ENCODE results near the gene SMIM33. TPM values are rescaled to one million over a fixed set of nuclear protein-coding genes. Genes with fewer than 3 reads are reported as not detected.

The SMIM33 gene
- total RNA-seq, 6 donors from 2014 or later, result not detected

DNA sequence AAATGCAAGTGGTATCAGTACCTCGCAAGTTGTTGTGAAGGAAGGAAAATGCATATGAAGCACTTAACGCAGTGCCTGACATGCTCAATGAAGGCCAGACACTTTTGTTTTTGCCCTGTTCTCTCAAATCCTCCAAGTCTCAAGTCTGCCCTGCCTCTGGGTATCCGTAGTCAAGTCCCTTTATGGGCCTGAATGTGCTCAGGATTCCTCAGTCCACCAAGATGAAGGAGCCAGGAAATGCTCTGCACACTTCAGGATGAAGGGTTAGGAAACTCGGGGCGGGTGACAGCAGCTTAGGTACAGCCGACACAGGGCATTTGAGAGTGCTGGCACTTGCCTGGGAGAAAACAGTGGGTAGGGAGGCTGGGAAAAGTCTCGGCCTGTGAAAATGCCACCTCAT lies 9.6 kb upstream of the SMIM33 start:
- ATAC-seq (ENCODE audit: low FRiP score in 2 of 2) (no peak), DNase-seq (no peak)
- Histone ChIP-seq H3K36me3 (peaks cover 0 to 10% (median 0%) of the 10 kb centered on the region in 4 donors), H3K4me1 (peaks cover 13 to 35% (median 21%) of the 10 kb centered on the region in 4 donors), H3K27ac (peak overlapping the region; percentile 72 to 86 (median 80)), H3K9me3 (no peaks in the 10 kb centered on the region), H3K27me3 (no peaks in the 10 kb centered on the region), H3K4me3 (peak overlapping the region in 3 of 4 donors; percentile 36 to 52 (median 47))
- TF ChIP-seq POLR2A (IDR thresholded peaks at IDR 0.05) (no peak), EP300 (IDR thresholded peaks at IDR 0.05) (no peak), POLR2AphosphoS5 (IDR thresholded peaks at IDR 0.05) (no peak)
- TF ChIP-seq, protein P1, sequence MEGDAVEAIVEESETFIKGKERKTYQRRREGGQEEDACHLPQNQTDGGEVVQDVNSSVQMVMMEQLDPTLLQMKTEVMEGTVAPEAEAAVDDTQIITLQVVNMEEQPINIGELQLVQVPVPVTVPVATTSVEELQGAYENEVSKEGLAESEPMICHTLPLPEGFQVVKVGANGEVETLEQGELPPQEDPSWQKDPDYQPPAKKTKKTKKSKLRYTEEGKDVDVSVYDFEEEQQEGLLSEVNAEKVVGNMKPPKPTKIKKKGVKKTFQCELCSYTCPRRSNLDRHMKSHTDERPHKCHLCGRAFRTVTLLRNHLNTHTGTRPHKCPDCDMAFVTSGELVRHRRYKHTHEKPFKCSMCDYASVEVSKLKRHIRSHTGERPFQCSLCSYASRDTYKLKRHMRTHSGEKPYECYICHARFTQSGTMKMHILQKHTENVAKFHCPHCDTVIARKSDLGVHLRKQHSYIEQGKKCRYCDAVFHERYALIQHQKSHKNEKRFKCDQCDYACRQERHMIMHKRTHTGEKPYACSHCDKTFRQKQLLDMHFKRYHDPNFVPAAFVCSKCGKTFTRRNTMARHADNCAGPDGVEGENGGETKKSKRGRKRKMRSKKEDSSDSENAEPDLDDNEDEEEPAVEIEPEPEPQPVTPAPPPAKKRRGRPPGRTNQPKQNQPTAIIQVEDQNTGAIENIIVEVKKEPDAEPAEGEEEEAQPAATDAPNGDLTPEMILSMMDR (IDR thresholded peaks at IDR 0.05), result no peak
- WGBS, 2 donors, result 58 to 60% methylated on average over 7 of the region's 7 CpGs

DNA sequence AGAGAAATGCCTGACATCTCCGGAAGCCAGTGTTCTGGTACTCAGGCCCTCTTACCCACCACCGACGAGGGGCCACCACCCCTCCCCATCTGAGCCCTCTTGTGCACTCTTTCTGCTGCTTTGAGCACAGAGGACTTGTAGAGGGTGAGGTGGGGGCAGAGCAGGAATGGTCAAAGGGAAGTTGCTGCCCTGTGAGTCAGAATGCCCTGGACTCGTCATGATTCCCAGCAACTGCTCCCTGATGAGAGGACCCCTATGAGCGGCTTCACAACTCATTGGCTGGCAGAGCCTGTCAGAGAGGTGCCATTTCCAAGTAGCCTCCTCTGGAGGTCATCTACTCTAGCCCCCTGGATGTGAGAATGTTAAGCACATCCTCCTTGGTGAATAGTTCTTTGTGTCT lies 9.1 kb upstream of the SMIM33 start:
- H3K4me3 ChIP-seq, result peak overlapping the region in 3 of 4 donors; percentile 36 to 52 (median 47)
- DNase-seq (no peak), ATAC-seq (ENCODE audit: low FRiP score in 2 of 2) (peak in 1 of 2 donors; percentile 39)
- H3K36me3 ChIP-seq, result peaks cover 0 to 9% (median 0%) of the 10 kb centered on the region in 4 donors
- no peaks in the 10 kb centered on the region for H3K27me3 ChIP-seq
- peak overlapping the region; percentile 72 to 86 (median 80) for H3K27ac ChIP-seq
- TF ChIP-seq, protein P1 (IDR thresholded peaks at IDR 0.05), result peak in 1 of 6 experiments; percentile 20
- TF ChIP-seq EP300 (IDR thresholded peaks at IDR 0.05), result peak in 1 of 4 donors; percentile 52
- peak in 1 of 2 donors; percentile 19 for TF ChIP-seq POLR2AphosphoS5 (IDR thresholded peaks at IDR 0.05)
- peak in 1 of 4 donors; percentile 10 for TF ChIP-seq POLR2A (IDR thresholded peaks at IDR 0.05)
- no peaks in the 10 kb centered on the region for H3K9me3 ChIP-seq
- H3K4me1 ChIP-seq, result peaks cover 13 to 35% (median 21%) of the 10 kb centered on the region in 4 donors
- WGBS, 2 donors, result 37 to 68% methylated on average over 3 to 5 of the region's 5 CpGs

DNA sequence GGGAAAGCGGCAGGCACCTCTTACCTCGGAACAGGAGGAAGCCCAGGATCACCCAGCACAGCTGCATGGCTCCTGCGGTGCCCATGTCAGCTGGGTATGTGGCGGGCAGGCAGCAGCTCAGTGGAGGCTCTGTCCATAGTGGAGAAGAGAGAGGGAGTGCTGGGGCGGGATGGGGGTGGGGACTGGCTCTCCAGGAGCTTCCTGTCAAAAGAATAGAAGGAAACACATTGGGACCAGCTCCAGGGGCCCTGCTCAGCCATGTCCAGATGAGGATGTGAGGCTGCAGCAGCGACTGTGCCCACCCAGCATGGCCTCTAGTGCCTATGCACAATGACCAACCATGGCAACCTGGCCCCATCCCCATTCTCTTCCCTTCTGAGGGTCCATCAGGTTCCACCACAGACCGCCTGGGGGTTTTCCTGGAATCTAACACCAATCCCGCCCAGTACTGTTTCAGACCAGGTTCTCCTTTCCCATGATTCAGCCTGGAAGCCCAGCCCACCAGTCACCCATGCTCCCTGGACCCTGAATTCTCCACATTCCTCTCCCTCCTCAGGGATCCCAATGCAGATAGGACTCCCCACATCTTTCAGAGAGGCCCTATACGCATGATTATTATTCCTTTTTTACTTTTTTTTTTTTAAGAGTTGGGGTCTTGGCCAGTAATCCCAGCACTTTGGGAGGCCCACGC lies 8.1 kb upstream of the SMIM33 start, which contains the start of gene ECSCR:
ECSCR (minus strand) TSS at position 158 of the 691 bp plus-strand sequence; CDS start at position 85, 73 bp downstream.
- ATAC-seq (ENCODE audit: low FRiP score in 2 of 2) (peak in 1 of 2 donors; percentile 8), DNase-seq (peak; percentile 35 to 45)
- Histone ChIP-seq H3K4me1 (peaks cover 13 to 30% (median 21%) of the 10 kb centered on the region in 4 donors), H3K27ac (peak within 1 kb of the TSS; percentile 72 to 86 (median 80)), H3K9me3 (no peaks in the 10 kb centered on the region), H3K4me3 (peak within 1 kb of the TSS in 3 of 4 donors; percentile 36 to 52 (median 47)), H3K36me3 (peaks cover 0 to under 1% (median 0%) of the 10 kb centered on the region in 4 donors), H3K27me3 (no peaks in the 10 kb centered on the region)
- TF ChIP-seq POLR2A (IDR thresholded peaks at IDR 0.05) (no peak), POLR2AphosphoS5 (IDR thresholded peaks at IDR 0.05) (peak in 1 of 2 donors; percentile 26)
- 61 to 81% methylated on average over 8 to 10 of the region's 10 CpGs for WGBS, 2 donors

DNA sequence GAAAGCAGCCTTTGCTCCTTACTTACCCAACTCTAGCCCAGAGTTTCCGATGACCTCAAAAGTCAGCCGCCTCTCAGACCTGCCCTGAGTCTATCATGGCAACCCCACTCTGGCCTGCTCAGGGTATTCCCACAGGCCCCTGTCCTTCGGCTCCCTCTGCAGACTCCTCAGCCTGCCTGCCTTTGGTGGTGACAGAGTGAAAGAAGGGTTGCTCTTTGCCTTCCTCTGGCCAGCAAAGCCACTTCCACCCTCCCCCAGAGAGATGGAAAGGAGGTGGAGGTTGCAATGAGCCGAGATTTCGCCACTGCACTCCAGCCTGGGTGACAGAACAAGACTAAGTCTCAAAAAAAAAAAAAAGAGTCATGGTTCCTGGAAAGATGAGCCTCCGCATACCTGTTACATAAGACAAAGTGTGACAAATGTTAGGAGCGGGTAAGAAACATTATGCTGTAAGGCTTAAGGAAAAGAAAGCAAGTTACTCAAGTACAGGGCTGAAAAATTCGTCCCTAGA lies 2.3 kb upstream of the SMIM33 start:
- Histone ChIP-seq H3K9me3 (no peaks in the 10 kb centered on the region), H3K36me3 (no peaks in the 10 kb centered on the region), H3K27me3 (no peaks in the 10 kb centered on the region), H3K4me1 (peaks cover 19 to 29% (median 21%) of the 10 kb centered on the region in 4 donors), H3K4me3 (no peak overlapping the region), H3K27ac (no peak overlapping the region)
- ATAC-seq (ENCODE audit: low FRiP score in 2 of 2), result peak in 1 of 2 donors; percentile 62
- peak in 1 of 2 donors; percentile 47 for DNase-seq
- TF ChIP-seq, protein P1 (IDR thresholded peaks at IDR 0.05), result no peak
- TF ChIP-seq POLR2AphosphoS5 (IDR thresholded peaks at IDR 0.05) (peak in 1 of 2 donors; percentile 8), EP300 (IDR thresholded peaks at IDR 0.05) (no peak), POLR2A (IDR thresholded peaks at IDR 0.05) (no peak)
- WGBS, 2 donors, result 63 to 82% methylated on average over 8 of the region's 8 CpGs

DNA sequence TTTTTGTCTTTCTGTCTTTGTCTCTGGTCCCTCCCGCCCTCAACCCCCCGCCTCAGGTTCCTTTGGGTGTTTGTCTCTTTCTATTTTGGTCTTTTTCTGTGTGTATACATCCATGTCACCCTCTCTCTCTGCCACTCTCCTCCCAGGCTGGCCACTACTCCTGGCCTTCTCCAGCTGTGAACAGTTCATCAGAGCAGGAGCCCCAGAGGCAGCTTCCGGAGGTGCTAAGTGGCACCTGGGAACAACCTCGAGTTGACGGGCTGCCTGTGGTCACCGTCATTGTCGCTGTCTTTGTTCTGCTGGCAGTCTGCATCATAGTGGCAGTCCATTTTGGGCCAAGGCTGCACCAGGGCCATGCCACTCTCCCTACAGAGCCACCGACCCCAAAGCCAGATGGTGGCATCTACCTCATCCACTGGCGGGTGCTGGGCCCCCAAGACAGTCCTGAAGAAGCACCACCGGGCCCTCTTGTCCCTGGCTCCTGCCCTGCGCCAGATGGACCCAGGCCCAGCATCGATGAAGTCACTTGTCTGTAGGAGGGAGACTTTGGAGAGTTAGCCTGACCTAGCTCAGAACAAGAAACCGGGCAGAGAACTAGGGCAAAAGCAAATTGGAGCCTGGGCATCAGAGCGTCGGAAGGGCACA lies 1.7 kb downstream of the SMIM33 start:
- Histone ChIP-seq H3K36me3 (peaks cover 0 to 26% (median 17%) of the 10 kb centered on the region in 4 donors), H3K4me3 (no peak overlapping the region), H3K27me3 (no peaks in the 10 kb centered on the region), H3K9me3 (no peaks in the 10 kb centered on the region), H3K27ac (peak overlapping the region; percentile 48 to 88 (median 70)), H3K4me1 (peaks cover 38 to 58% (median 46%) of the 10 kb centered on the region in 4 donors)
- TF ChIP-seq POLR2AphosphoS5 (IDR thresholded peaks at IDR 0.05) (no peak), EP300 (IDR thresholded peaks at IDR 0.05) (no peak), POLR2A (IDR thresholded peaks at IDR 0.05) (no peak)
- TF ChIP-seq, protein P1 (IDR thresholded peaks at IDR 0.05), result no peak
- DNase-seq, result peak in 1 of 2 donors; percentile 47
- ATAC-seq (ENCODE audit: low FRiP score in 2 of 2), result no peak
- 86 to 89% methylated on average over 11 to 15 of the region's 15 CpGs for WGBS, 2 donors

All from upper lobe of left lung (tissue), 6 donors.